Measurements from ENCODE around the gene TMEM225.

DNA sequence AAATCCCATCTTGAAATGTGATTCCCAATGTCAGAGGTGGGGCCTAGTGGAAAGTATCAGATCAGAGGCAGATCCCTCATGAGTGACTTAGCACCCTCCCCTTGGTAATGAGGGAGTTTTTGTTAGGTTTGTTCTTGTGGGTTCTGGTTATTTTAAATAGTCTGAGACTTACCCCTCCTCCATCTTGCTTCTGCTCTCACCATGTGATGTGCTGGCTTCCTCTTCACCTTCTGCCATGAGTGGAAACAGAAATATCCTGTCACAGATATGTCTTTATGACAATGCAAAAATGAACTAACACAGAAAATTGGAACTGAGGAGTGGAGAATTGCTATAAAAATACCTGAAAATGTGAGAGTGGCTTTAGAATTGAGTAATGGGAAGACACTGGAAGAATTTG lies 33.1 kb downstream of the TMEM225 start:
- TF ChIP-seq, protein P1, sequence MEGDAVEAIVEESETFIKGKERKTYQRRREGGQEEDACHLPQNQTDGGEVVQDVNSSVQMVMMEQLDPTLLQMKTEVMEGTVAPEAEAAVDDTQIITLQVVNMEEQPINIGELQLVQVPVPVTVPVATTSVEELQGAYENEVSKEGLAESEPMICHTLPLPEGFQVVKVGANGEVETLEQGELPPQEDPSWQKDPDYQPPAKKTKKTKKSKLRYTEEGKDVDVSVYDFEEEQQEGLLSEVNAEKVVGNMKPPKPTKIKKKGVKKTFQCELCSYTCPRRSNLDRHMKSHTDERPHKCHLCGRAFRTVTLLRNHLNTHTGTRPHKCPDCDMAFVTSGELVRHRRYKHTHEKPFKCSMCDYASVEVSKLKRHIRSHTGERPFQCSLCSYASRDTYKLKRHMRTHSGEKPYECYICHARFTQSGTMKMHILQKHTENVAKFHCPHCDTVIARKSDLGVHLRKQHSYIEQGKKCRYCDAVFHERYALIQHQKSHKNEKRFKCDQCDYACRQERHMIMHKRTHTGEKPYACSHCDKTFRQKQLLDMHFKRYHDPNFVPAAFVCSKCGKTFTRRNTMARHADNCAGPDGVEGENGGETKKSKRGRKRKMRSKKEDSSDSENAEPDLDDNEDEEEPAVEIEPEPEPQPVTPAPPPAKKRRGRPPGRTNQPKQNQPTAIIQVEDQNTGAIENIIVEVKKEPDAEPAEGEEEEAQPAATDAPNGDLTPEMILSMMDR (IDR thresholded peaks at IDR 0.05): no peak
- no peak for TF ChIP-seq POLR2A (IDR thresholded peaks at IDR 0.05)
